UCSD-AML1 (cell line): Measurements from ENCODE around the gene MARCHF6.
A peak's percentile ranks its signal among the peaks of the same experiment; 100 is the strongest.
"Not testable (repeated sequence)": the region's sequence is repeated elsewhere in the genome, so short reads cannot be mapped to it uniquely, and the experiment has no call there.

Source experiments
- DNase-seq: peaks from one replicate; lab custom pipeline; 2025; ENCODE audit not compliant: unreplicated experiment; lab: John Stamatoyannopoulos, UW

MARCHF6 gene

GRCh38 chr5:10323588-10324488 lies 29.7 kb upstream of the MARCHF6 start:
- no peak for DNase-seq

GRCh38 chr5:10324518-10325370 lies 28.8 kb upstream of the MARCHF6 start:
- DNase-seq, result no peak

GRCh38 chr5:10328323-10328722 lies 25.2 kb upstream of the MARCHF6 start:
- DNase-seq, result no peak

GRCh38 chr5:10329446-10329819 lies 24.1 kb upstream of the MARCHF6 start:
- no peak for DNase-seq

- DNase-seq, result no peak
These were observed 23.5 kb upstream of the MARCHF6 start for GRCh38 chr5:10329820-10330481.

- DNase-seq, result no peak
These were observed 22.8 kb upstream of the MARCHF6 start for GRCh38 chr5:10330511-10331230.

GRCh38 chr5:10331341-10331796 lies 22.1 kb upstream of the MARCHF6 start:
- DNase-seq, result no peak

GRCh38 chr5:10332301-10332700 lies 21.2 kb upstream of the MARCHF6 start:
- no peak for DNase-seq

GRCh38 chr5:10333154-10334006 lies 20.1 kb upstream of the MARCHF6 start:
- no peak for DNase-seq

GRCh38 chr5:10334831-10335230 lies 18.7 kb upstream of the MARCHF6 start:
- DNase-seq, result no peak

- DNase-seq, result no peak
These were observed 17.6 kb upstream of the MARCHF6 start for GRCh38 chr5:10335711-10336470.

GRCh38 chr5:10337107-10337506 lies 16.4 kb upstream of the MARCHF6 start:
- no peak for DNase-seq

GRCh38 chr5:10337986-10338385 lies 15.5 kb upstream of the MARCHF6 start:
- DNase-seq, result no peak

- no peak for DNase-seq
These were observed 14.8 kb upstream of the MARCHF6 start for GRCh38 chr5:10338686-10339057.

GRCh38 chr5:10339058-10339811 lies 14.3 kb upstream of the MARCHF6 start:
- no peak for DNase-seq

GRCh38 chr5:10339958-10340357 lies 13.5 kb upstream of the MARCHF6 start:
- DNase-seq, result peak; percentile 37

- DNase-seq, result no peak
These were observed 10.0 kb upstream of the MARCHF6 start for GRCh38 chr5:10343486-10343885.

GRCh38 chr5:10344461-10345106 lies 8.9 kb upstream of the MARCHF6 start:
- not testable (repeated sequence) for DNase-seq
